Suprapubic skin (tissue), 4 donors: ENCODE data around the gene APLP2.

Source experiments
- CTCF ChIP-seq, 2 donors: fragments of 200-600 bp in 1 of 2; fragments of 450-650 bp in 1 of 2; sonication (generic) in 1 of 2; IDR thresholded peaks; one replicate each; pipeline ENCODE4 v1.5.1; 2016 to 2019; ENCODE audit warnings: antibody characterized with exemption in 2 of 2, mild to moderate bottlenecking in 1 of 2, moderate library complexity in 1 of 2
- EP300 ChIP-seq: sonication (generic); formaldehyde crosslinking; IDR thresholded peaks from one replicate; pipeline ENCODE4 v1.6.1; 2017; ENCODE audit warnings: antibody characterized with exemption
- POLR2A ChIP-seq, 2 donors: fragments of 450-650 bp; IDR thresholded peaks; one replicate each; pipeline ENCODE4 v1.6.1; 2017; ENCODE audit warnings: antibody characterized with exemption in 2 of 2, mild to moderate bottlenecking in 2 of 2, moderate library complexity in 2 of 2
- POLR2AphosphoS5 ChIP-seq, 3 donors: sonication (generic); formaldehyde crosslinking; IDR thresholded peaks; one replicate each; pipeline ENCODE4 v1.6.1; 2017; ENCODE audit warnings: antibody characterized with exemption in 3 of 3

GRCh38 chr11:130125638-130126037 lies 55.9 kb downstream of the APLP2 start:
- no peak for TF ChIP-seq CTCF (IDR thresholded peaks at IDR 0.05)
- no peak for TF ChIP-seq EP300
- no peak for TF ChIP-seq POLR2AphosphoS5 (IDR thresholded peaks at IDR 0.05)
- TF ChIP-seq POLR2A (IDR thresholded peaks at IDR 0.05), result no peak
